Astrocyte (in vitro differentiated cells and primary cell): ENCODE results near the gene PTGIR. TPM values are rescaled to one million over a fixed set of nuclear protein-coding genes. Genes with fewer than 3 reads are reported as not detected.

Experiments used
- DNase-seq: peaks from one replicate; pipeline ENCODE4 v3.0.0-alpha.2; 2010; ENCODE audit warnings: low read depth
- FAIRE-seq: peaks from 2 replicates; lab custom pipeline; 2011; peaks lifted over from hg19 to GRCh38; lab: Jason Lieb, UNC
- H2AFZ ChIP-seq: 2 replicates; pipeline ENCODE4 v1.6.0; 2012; ENCODE audit warnings: low read depth, low read length, inconsistent platforms
- H3K27ac ChIP-seq: 2 replicates; pipeline ENCODE4 v1.5.1; 2011; ENCODE audit warnings: low read depth, low read length, inconsistent platforms
- H3K27me3 ChIP-seq: 2 replicates; pipeline ENCODE4 v1.6.0; 2011; ENCODE audit warnings: low read length, inconsistent platforms; ENCODE audit not compliant: insufficient read depth
- H3K36me3 ChIP-seq: 2 replicates; pipeline ENCODE4 v1.5.1; 2011; ENCODE audit warnings: low read length, inconsistent platforms; ENCODE audit not compliant: insufficient read depth
- H3K4me1 ChIP-seq: 2 replicates; pipeline ENCODE4 v1.5.1; 2011; ENCODE audit warnings: low read length, inconsistent platforms; ENCODE audit not compliant: insufficient read depth
- H3K4me2 ChIP-seq: 2 replicates; pipeline ENCODE4 v1.6.0; 2012; ENCODE audit warnings: low read length, inconsistent platforms
- H3K4me3 ChIP-seq: 2 replicates; pipeline ENCODE4 v1.5.1; 2011; ENCODE audit warnings: low read depth, mild to moderate bottlenecking, low read length, inconsistent platforms; ENCODE audit not compliant: insufficient read depth
- H3K79me2 ChIP-seq: 2 replicates; pipeline ENCODE4 v1.6.0; 2012; ENCODE audit warnings: mild to moderate bottlenecking, low read length, inconsistent platforms; ENCODE audit not compliant: insufficient read depth
- H3K9ac ChIP-seq: 2 replicates; pipeline ENCODE4 v1.6.0; 2012; ENCODE audit warnings: mild to moderate bottlenecking, low read length, inconsistent platforms
- H3K9me3 ChIP-seq: 2 replicates; pipeline ENCODE4 v1.5.1; 2012; ENCODE audit warnings: low read depth, mild to moderate bottlenecking, low read length, inconsistent platforms; ENCODE audit not compliant: insufficient read depth
- H4K20me1 ChIP-seq: 2 replicates; pipeline ENCODE4 v1.6.0; 2012; ENCODE audit warnings: low read length, inconsistent platforms; ENCODE audit not compliant: insufficient read depth
- H3K27ac Mint-ChIP-seq: one replicate; pipeline ENCODE4 v1.8.0; 2021; ENCODE audit warnings: mild to moderate bottlenecking, mixed read lengths; ENCODE audit not compliant: unreplicated experiment
- H3K27me3 Mint-ChIP-seq: one replicate; pipeline ENCODE4 v1.8.0; 2021; ENCODE audit warnings: low read depth, mixed read lengths; ENCODE audit not compliant: unreplicated experiment
- H3K36me3 Mint-ChIP-seq: one replicate; pipeline ENCODE4 v1.8.0; 2021; ENCODE audit warnings: low read depth, mixed read lengths; ENCODE audit not compliant: unreplicated experiment
- H3K4me1 Mint-ChIP-seq: one replicate; pipeline ENCODE4 v1.8.0; 2021; ENCODE audit warnings: low read depth, mixed read lengths; ENCODE audit not compliant: unreplicated experiment
- H3K4me3 Mint-ChIP-seq: one replicate; pipeline ENCODE4 v1.8.0; 2021; ENCODE audit warnings: mild to moderate bottlenecking, moderate library complexity, mixed read lengths; ENCODE audit not compliant: unreplicated experiment
- H3K9me3 Mint-ChIP-seq: one replicate; pipeline ENCODE4 v1.8.0; 2021; ENCODE audit warnings: mild to moderate bottlenecking, mixed read lengths; ENCODE audit not compliant: unreplicated experiment
- CTCF ChIP-seq: IDR thresholded peaks from 2 replicates; pipeline ENCODE4 v1.5.1; 2011; ENCODE audit warnings: low read depth, mild to moderate bottlenecking, inconsistent platforms, low read length, moderate library complexity; ENCODE audit not compliant: insufficient read depth
- EZH2 ChIP-seq: IDR thresholded peaks from 2 replicates; pipeline ENCODE4 v1.6.1; 2012; ENCODE audit warnings: mild to moderate bottlenecking, low read length, inconsistent platforms; ENCODE audit not compliant: insufficient read depth
- total RNA-seq: library from RNA; stranded (reverse); gene quantifications from 2 replicates; pipeline ENCODE4 v1.2.1, GENCODE V29; 2021

Gene PTGIR
- total RNA-seq, 1 donor from 2014 or later: 0.52 TPM

GRCh38 chr19:46622118-46622446 lies 2.8 kb downstream of the PTGIR start:
- Histone ChIP-seq H2AFZ (no peak overlapping the region), H3K27me3 (no peaks in the 10 kb centered on the region), H3K36me3 (no peaks in the 10 kb centered on the region), H4K20me1 (no peaks in the 10 kb centered on the region), H3K9me3 (no peaks in the 10 kb centered on the region), H3K4me1 (peaks cover 27% of the 10 kb centered on the region), H3K9ac (no peak overlapping the region), H3K4me3 (no peak overlapping the region), H3K27ac (no peak overlapping the region), H3K79me2 (no peaks in the 10 kb centered on the region), H3K4me2 (no peak overlapping the region)
- DNase-seq (no peak), FAIRE-seq (no peak)
- no peaks in the 10 kb centered on the region for H3K9me3 Mint-ChIP-seq
- no peaks in the 10 kb centered on the region for H3K36me3 Mint-ChIP-seq
- H3K27me3 Mint-ChIP-seq: peaks cover 3% of the 10 kb centered on the region
- peaks cover 8% of the 10 kb centered on the region for H3K4me1 Mint-ChIP-seq
- H3K4me3 Mint-ChIP-seq: no peak overlapping the region
- no peak overlapping the region for H3K27ac Mint-ChIP-seq
- TF ChIP-seq CTCF (no peak), EZH2 (no peak)

GRCh38 chr19:46621191-46622117 lies 3.4 kb downstream of the PTGIR start:
- H3K27ac ChIP-seq: no peak overlapping the region
- Mint-ChIP-seq H3K36me3 (no peaks in the 10 kb centered on the region), H3K27ac (no peak overlapping the region), H3K27me3 (peaks cover 7% of the 10 kb centered on the region), H3K4me3 (no peak overlapping the region), H3K4me1 (peaks cover 12% of the 10 kb centered on the region), H3K9me3 (no peaks in the 10 kb centered on the region)
- no peak overlapping the region for H3K9ac ChIP-seq
- DNase-seq (no peak), FAIRE-seq (no peak)
- no peaks in the 10 kb centered on the region for H3K9me3 ChIP-seq
- H3K79me2 ChIP-seq: no peaks in the 10 kb centered on the region
- H4K20me1 ChIP-seq: no peaks in the 10 kb centered on the region
- peak overlapping the region; percentile 63 for H3K4me2 ChIP-seq
- no peaks in the 10 kb centered on the region for H3K27me3 ChIP-seq
- H3K4me3 ChIP-seq: no peak overlapping the region
- H3K36me3 ChIP-seq: no peaks in the 10 kb centered on the region
- H2AFZ ChIP-seq: peak overlapping the region; percentile 69
- peaks cover 34% of the 10 kb centered on the region for H3K4me1 ChIP-seq
- TF ChIP-seq EZH2: no peak
- no peak for TF ChIP-seq CTCF

GRCh38 chr19:46620716-46621115 lies 4.2 kb downstream of the PTGIR start:
- FAIRE-seq (no peak), DNase-seq (peak; percentile 66)
- Mint-ChIP-seq H3K9me3 (no peaks in the 10 kb centered on the region), H3K4me1 (peaks cover 12% of the 10 kb centered on the region), H3K36me3 (no peaks in the 10 kb centered on the region), H3K4me3 (no peak overlapping the region), H3K27me3 (peaks cover 7% of the 10 kb centered on the region), H3K27ac (no peak overlapping the region)
- Histone ChIP-seq H3K4me2 (peak overlapping the region; percentile 63), H3K36me3 (no peaks in the 10 kb centered on the region), H3K27ac (no peak overlapping the region), H3K27me3 (no peaks in the 10 kb centered on the region), H3K9me3 (no peaks in the 10 kb centered on the region), H3K4me3 (no peak overlapping the region), H3K79me2 (no peaks in the 10 kb centered on the region), H3K9ac (no peak overlapping the region), H4K20me1 (no peaks in the 10 kb centered on the region), H2AFZ (peak overlapping the region; percentile 69), H3K4me1 (peaks cover 34% of the 10 kb centered on the region)
- TF ChIP-seq EZH2 (no peak), CTCF (no peak)
